Measurements from ENCODE around the gene HDHD3.

- TF ChIP-seq EZH2 (IDR thresholded peaks at IDR 0.05) (no peak), POLR2AphosphoS5 (IDR thresholded peaks at IDR 0.05; ENCODE audit: borderline replicate concordance, low read depth, low read length) (no peak), FOXP2 (optimal IDR thresholded peaks at IDR 0.05; ENCODE audit: control extremely low read depth, extremely low read length, insufficient read depth) (no peak)
These were observed 10.0 kb upstream of the HDHD3 start for GRCh38 chr9:113386571-113387393.
